Stimulated activated CD8-positive, alpha-beta memory T cell treated with anti-CD3 and anti-CD28 coated beads, Interleukin-12 subunit alpha, Interleukin-12 subunit beta, amount 100 ng/mL, for 24 hours (primary cell): ENCODE results near the gene SNX10.
A peak's percentile ranks its signal among the peaks of the same experiment; 100 is the strongest.
"Not testable (repeated sequence)": the region's sequence is repeated elsewhere in the genome, so short reads cannot be mapped to it uniquely, and the experiment has no call there.

ENCODE experiments used
- DNase-seq: peaks from one replicate; pipeline ENCODE4 v3.0.0-alpha.2; 2020; ENCODE audit errors: extremely low read depth

Gene SNX10, protein sequence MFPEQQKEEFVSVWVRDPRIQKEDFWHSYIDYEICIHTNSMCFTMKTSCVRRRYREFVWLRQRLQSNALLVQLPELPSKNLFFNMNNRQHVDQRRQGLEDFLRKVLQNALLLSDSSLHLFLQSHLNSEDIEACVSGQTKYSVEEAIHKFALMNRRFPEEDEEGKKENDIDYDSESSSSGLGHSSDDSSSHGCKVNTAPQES

DNA sequence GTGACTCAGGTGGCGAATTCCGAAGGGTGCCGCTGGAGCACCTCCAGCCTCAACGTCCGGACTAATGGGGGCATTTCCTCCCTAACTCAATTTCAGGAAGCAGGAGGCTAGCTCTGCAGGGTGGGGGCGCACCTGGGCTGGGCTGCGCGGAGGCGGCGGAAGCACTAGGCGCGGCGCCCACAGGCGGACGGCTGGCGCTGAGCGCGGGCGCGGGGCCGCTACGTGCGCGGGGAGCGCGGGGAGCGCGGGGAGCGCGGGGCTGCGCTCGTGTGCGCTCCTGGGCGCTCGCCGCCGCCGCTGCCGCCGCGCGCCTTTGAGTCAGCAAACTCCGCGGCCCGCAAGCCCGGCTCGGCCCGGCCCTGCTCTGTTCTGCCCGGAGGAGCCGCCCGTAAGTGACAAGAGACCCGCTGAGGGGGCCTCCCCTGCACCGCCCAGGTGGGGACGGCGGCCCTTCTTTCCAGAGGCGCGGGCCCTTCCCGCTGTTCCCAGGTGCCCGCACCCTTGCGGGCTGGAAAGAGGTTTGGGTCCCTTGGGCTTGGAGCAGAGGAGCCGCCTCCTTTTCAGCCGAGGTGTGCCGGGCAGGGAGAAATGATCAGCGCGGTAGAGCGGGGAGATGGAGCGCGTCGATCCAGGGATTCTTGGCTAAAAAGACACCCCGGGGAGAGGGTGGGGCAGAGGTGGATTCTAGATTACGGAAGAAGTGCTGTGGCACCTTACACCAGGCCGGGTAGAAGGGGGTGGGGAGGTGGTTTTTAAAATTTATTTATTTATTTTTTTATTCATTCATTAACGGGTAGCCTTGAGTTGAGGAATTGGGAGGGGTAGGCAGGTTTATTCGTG is at the start of gene SNX10:
Gene SNX10 (plus strand): TSS at position 164 of the 840 bp plus-strand sequence. CDS start 54,581 bp downstream, outside the sequence.
- peak; percentile 51 for DNase-seq

DNA sequence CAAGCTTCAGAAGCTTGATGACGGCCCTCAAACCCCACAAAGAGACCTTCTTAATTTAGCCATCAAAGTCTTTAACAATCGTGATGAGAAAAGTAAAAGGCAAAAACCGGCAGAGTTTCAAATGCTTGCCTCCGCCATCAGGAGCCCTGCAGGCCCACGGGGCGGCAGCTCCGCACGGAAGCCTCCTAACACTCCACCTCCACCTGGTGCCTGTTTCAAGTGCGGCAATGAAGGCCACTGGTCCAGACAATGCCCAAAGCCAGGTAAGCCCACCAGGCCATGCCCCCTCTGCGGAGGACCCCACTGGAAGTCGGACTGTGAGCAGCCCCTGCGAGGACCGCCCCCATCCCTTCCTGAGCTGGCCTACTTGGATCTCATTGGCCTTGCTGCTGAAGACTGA is 46.5 kb upstream of the SNX10 start:
- no peak for DNase-seq

DNA sequence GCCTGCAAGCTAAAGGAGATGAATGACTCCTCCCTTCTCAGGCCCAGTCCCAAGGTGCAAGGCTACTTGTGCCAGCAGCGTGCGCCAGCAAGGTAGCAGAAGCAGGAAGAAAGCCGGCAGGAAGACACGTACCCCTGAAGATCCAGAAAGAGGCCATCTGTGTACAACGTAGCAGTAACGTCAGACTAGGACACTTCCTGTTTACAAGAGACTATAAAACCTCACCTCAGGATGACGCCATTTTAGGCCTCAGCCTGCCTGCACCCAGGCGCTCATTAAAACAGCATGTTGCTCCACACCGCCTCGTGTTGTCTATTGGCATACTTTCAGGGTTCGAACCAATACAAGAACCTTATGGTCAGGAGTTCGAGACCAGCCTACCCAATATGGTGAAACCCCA is 41.4 kb upstream of the SNX10 start:
- no peak for DNase-seq

DNA sequence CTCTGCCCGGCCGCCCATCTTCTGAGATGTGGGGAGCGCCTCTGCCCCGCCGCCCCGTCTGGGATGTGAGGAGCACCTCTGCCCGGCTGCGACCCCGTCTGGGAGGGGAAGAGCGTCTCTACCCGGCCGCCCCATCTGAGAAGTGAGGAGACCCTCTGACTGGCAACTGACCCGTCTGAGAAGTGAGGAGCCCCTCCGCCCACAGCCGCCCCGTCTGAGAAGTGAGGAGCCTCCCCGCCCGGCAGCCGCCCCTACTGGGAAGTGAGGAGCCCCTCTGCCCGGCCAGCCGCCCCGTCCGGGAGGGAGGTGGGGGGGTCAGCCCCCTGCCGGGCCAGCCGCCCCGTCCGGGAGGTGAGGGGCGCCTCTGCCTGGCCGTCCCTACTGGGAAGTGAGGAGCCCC is 29.8 kb upstream of the SNX10 start:
- not testable (repeated sequence) for DNase-seq

DNA sequence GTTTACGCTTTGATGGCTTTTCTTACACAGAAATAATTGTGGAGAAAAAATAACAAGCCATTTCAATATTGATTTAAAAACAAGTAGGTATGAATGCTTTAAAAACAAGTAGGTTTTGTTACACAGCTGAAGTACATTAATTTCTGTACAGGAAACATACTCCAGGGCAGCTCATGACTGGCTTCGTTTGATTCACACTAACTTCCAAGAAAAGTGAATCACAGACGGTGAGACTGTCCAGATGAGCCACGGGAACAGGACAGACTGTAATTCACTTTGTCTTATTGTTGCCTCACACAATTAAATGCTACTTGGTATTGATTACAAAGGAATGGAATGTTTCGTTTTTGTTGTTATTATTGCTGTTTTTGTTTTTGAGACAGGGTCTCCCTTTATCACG is 26.6 kb upstream of the SNX10 start:
- no peak for DNase-seq

DNA sequence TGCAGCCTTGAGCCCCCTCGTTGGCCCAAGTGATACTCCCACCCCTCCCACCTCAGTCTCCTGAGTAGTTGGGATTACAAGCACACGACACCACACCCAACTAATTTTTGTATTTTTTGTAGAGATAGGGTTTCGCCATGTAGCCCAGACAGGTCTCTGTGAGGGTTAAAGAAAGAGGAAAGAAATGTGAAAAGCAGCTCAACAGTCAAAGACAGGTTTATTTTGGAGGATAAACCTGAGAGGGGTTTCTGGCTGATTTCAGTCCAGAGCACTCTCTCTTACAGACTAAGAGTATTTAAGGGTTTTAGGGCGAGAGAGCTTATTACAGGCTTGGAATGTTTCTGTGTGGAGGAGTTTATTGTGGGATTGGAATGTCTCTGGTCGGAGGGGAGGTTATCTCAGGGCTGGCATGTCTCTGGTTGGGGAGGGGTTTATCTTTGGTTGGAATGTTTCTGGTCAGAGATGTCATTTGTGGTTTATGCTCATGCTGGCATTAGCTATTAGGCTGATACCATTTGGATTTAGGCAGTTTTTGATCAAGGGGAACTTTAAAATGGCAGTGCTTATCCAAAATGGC is 26.1 kb upstream of the SNX10 start:
- DNase-seq: no peak

DNA sequence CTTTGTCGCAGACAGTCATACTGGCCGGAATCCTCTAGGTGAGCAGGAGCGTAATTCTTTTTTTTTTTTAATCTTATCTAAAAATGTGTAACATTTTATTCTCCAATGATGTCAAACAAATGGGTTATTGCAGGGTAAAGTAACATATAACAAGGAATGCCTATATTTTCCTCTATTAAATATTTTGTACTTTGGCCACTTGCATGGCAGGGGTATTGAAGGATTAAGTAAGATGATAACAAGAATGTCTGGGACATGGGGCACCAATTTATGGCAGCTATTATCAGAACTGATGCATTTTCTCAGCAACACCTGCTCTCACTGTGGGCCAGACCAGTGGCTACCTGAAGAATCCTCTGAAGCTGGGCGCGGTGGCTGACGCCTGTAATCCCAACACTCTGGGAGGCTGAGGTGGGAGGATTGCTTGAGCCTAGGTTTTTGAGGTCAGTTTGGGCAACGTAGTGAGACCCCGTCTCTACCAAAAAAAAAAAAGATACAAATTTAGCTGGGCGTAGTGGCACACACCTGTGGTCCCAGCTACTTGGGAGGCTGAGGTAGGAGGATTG is 24.0 kb upstream of the SNX10 start:
- DNase-seq: no peak

DNA sequence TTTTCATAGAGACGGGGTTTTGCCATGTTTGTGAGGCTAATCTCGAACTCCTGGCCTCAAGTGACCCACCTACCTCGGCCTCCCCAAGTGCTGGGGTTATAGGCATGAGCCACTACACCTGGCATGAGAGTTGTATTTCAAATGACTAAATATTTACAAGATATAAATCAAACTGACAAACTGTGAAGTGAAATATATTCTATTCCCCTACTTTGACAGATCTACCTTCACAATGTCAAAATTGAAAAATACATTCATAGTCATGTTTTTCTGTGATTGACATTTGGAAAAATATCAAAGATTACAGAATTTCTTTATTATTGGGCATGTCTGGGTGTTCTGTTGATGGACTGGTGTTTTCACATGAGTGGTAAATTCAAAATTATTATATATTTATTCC is 16.4 kb upstream of the SNX10 start:
- no peak for DNase-seq

DNA sequence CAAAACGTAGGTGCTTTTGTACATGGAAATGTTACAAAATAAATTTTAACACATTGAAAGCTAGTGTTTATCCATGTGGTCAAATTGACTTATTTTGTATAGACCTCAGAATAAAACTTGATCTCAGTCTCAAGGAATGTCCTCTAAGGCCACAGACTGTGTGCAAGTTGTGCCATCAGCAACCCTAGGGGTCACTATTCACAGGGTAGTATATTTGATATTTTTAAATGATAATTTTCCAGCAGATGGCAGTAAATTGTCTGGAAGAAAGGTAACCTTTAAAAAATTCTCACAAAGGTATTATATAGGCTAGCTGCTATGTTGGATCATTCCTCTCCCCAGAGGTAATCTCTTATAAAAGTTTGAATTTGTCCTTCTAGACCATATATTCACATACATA is 12.9 kb upstream of the SNX10 start:
- DNase-seq: no peak

DNA sequence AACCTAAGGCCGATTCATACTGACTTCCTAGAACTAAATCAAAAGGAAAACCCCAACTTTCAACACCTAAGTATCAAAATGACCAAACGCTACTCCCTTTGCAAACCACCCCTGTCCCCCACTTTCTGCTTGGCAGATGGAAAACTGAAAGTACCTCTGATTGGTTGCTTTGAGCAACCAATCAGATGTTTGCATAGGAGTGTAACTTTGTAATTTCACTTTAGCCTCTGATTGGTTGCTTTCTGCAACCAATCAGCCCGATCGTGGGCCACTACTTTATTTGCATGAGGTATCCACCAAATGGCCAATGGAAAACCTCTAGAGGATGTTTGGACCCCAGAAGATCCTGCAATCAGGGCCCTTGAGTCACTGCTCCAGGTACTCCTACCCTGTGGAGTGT is 12.3 kb upstream of the SNX10 start:
- no peak for DNase-seq

DNA sequence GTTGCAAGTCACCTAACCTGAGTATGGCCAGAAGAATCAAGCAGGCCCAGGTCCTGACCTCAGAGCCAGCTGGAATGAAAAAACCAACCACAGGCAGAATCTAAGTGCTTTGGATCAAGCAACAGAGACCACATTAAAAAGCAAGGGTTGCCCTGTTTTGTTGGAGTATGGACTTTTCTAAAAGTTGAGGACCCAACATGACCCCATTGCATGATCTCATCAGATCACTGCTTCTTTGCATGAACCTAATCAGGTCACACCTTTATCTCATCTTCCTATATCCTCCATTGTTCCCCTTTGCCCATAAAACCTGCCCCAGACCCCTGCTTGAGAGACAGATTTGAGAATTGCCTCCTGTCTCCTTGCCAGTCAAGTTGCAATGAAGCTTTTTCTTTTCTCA is 11.6 kb upstream of the SNX10 start:
- no peak for DNase-seq

DNA sequence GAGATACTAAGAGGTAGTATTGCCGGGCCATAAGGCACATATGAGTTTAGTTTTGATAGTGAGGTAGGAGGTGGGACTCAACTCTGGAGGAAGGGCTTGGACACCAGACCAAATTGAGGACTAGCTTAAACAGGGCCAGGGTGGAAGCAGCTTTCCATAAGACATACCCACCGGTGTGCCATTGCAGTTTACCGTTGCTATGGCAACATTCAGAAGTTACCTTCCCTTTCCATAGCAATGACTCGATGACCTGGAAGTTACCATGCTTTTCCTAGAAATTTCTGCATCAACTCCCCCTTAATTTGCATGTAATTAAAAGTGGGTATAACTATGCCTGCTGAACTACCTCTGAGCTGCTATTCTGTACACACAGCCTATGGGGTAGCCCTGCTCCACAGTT is 10.9 kb upstream of the SNX10 start:
- DNase-seq: no peak

DNA sequence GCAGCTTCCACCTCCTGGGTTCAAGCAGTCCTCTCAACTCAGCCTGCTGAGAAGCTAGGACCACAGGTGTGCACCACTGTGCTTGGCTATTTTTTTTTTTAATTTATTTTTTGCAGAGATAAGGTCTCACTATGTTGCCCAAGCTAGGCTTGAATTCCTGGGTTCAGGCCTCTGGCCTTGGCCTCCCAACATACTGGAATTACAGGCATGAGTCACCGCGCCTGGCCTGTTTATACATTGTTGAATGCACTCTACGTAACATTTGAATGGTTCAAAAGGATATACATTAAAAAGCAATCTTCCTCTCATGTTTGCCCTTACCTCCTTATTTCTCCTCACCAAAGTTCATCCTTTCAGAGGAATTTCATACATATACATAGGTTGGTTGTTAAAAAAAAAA is 7.2 kb upstream of the SNX10 start:
- DNase-seq: no peak

DNA sequence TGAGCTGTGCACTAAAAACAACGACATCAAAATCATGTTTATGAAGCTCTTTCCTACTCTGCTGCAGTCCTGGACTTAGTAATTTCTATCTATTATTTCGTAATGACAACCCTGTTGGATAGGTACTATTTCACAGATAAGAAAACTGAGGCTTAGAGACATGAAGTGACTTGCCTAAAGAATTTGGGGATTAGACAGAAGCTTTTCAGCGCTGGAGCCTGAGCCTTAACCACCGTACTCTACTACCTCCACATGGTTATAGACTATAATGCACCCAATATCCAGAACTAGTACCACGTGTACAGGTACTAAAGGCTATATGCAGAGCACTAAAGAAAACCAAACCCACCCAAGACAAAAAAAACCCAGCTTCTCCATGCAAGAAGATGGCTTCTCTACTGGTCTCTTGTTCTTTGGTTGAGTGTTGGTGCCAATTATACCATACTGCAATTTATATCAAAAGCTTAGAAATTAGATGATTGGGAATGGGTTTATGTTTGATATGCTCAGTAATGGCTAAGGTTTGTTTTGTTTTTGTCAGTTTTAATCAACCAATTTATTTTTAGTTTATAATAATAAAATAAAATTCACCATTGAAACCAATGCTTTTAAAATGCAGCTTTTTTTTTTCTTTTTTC is 6.5 kb upstream of the SNX10 start:
- no peak for DNase-seq

DNA sequence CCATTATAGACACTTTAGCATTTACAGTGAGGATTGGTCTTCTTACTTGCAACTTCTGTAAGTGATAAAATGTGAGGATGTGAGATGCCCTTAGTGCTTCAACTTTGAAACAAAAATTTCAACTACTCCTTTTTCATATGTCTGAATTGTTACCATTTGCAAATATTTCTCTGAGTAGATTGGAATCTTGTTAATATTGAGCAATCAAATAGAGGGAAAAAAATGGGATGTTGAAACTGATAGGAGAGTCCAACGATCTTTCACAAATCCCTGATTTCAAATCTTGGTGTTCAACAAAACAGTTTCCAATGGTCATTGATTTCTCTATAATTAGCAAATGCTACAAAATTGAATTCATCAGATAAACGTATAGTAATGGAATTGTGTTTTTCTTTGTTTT is 5.5 kb upstream of the SNX10 start:
- DNase-seq: no peak

DNA sequence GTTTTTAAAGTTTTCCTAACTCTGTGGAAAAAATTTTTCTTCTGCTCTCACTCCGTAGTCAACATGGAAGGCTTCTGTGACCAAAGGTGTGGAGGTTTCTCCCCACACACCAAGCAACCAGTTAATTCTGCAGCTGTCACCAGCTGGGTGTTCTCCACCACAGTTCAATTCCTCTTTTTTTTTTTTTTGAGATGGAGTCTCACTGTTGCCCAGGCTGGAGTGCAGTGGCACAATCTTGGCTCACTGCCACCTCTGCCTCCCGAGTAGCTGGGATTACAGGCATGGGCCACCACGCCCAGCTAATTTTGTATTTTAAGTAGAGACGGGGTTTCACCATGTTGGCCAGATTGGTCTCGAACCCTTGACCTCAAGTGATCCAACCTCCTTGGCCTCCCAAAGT is 3.5 kb upstream of the SNX10 start:
- DNase-seq: not testable (repeated sequence)

DNA sequence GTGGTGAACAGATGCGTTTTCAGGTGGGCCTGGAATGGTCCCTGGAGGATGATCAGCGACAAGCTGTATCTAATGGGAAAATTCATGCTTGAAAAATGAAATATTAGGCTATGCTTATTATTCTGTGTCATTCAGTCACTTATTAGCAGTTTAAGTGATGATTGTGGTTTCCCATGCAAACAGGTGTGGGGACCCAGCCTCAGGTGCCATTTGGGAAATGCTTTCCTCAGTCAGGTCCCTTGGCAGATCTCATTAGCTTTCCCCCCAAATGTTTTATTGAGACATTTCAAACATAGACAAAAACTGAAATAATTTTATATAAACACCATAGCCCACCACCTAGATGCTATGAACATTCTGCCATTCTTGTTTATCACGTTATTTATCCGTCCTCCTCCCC is 411 bp upstream of the SNX10 start:
- DNase-seq: no peak

DNA sequence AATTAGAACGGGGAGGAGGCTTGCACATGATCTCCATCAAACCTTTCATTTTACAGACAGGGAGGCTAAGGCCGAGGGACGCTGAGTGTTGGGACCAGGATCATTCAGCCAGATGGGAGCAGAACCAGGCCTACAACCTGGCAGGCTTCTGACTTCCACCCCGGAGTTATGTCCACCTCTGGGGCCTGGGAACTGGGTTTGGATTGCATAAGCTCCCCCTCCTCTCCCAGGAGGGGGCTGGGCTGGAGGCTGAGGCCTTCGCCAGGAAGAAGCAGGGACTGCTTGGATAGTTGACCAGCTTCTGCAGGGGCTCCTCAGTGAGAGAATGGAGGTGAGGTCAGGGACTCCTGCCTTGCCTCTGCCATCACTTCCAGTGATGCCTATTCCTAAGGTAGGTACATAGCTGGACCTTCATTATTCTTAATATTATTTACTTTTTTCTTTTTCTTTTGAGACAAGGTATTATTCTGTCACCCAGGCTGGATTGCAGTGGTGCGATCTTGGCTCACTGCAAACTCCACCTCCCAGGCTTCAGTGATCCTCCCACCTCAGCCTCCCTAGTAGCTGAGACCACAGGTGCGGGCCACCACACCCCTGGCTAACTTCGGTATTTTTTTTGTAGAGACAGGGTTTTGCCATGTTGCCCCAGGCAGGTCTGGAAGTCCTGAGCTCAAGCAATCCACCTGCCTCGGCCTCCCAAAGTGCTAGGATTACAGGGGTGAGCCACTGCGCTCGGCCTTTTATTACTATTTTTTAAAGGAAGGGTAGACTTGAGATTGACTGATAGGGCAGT is 1.3 kb downstream of the SNX10 start:
- DNase-seq: no peak

DNA sequence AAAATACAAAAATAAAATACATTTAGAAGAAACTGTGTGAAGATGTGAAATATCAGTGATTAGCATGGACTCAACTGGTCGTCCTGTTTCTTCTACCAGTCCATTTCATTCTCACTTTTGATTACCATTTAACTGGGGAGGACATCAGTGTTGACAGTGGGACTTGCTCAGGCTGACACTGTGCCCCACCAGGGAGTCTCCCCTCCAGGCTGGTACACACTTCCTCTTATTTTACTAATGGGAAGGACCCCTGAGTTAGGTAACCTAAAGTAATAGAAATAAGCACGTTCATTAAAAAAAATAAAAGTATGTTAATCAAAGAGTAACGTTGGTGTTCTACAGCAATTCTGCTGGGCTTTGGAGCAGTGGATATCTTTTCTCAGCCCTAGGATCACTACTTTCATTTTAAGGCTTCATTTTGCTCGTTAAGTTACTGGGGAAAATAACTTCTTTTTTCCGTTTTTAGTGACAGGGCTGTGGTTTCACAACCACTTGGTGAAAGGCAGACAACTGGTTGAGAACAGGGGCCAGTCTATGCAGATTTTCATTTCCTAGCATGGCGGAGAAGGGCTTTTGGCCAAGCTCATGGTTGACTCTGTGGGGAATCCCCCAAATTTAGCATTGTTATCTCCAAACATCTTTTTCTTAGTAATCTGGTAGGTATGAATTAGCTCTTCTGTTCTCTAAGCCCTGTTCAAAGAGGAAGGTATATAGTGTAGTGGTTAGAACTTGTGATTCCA is 2.1 kb downstream of the SNX10 start:
- no peak for DNase-seq

DNA sequence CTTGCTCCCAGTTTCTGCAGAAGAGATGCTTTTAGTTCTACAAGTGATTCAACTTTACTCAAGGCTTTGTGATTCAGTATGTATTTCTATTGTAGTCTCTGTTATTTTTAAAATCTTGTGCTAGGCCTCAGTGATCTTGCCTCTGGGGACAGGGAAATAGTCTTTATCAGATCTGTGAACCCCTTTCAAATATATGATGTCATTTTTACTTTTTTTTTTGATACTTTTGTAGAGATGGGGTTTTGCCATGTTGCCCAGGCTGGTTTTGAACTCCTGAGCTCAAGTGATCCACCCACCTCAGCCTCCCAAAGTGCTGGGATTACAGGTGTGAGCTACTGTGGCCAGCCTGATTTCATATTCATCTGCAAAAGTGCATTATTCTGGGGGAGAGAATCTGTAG is 3.4 kb downstream of the SNX10 start:
- DNase-seq: no peak

DNA sequence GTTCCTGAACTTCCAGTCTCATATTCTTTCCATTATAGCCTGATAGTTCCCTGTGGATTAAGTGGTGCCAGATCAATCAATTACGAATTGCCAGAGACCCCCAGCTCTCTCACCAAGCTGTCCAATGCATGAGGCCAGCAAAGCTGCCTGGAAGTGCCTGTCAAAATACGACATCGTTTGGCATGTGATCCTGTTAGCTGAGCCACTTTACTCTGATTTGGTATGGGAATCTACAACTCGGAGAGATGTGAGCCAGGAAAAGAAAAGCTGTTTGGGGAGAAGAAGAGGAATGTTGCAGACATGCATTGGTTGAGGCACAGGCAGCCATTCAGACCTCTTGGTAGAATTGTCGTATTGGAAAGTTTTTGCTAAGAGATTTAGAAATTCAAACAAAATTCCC is 3.9 kb downstream of the SNX10 start:
- no peak for DNase-seq
